ENCODE results near the gene CLEC16A. TPM values are rescaled to one million over a fixed set of nuclear protein-coding genes. Genes with fewer than 3 reads are reported as not detected.

Gene CLEC16A
- total and polyA plus RNA-seq, 8 donors, result 17.6 to 38.6 (median 21.6) TPM

DNA sequence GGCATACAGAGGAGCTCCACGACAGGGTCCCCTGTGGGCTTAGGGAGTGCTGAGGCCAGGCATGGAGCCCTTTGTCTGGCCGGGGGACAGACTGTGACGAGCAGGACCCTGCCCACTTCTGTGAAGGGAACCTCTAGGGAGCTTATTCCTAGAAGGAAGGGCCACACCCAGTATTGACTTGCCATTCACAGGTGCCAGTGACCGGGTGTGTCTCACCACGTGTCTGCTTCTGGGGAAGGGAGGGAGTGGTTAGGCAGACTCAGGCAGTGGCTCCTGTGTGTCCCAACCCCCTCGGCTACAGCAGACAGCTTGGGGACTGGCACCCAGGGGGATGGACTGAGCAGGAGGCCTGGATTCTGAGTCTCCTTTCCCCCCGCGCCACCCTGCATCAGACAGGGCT, 254.5 kb downstream of the CLEC16A start:
- no peaks in the 10 kb centered on the region for H3K9me3 ChIP-seq
- intact Hi-C loops (cut with DNase I), result no loop called here
- H3K4me3 ChIP-seq, result no peak overlapping the region
- no peaks in the 10 kb centered on the region for H3K36me3 ChIP-seq
- H3K27me3 ChIP-seq, result no peaks in the 10 kb centered on the region
- DNase-seq (no peak), ATAC-seq (peak; percentile 75)
- H3K4me1 ChIP-seq, result peaks cover 0 to 44% of the 10 kb centered on the region in 2 donors
- TF ChIP-seq, protein P1, sequence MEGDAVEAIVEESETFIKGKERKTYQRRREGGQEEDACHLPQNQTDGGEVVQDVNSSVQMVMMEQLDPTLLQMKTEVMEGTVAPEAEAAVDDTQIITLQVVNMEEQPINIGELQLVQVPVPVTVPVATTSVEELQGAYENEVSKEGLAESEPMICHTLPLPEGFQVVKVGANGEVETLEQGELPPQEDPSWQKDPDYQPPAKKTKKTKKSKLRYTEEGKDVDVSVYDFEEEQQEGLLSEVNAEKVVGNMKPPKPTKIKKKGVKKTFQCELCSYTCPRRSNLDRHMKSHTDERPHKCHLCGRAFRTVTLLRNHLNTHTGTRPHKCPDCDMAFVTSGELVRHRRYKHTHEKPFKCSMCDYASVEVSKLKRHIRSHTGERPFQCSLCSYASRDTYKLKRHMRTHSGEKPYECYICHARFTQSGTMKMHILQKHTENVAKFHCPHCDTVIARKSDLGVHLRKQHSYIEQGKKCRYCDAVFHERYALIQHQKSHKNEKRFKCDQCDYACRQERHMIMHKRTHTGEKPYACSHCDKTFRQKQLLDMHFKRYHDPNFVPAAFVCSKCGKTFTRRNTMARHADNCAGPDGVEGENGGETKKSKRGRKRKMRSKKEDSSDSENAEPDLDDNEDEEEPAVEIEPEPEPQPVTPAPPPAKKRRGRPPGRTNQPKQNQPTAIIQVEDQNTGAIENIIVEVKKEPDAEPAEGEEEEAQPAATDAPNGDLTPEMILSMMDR (IDR thresholded peaks at IDR 0.05), result no peak
- no peak overlapping the region for H3K27ac ChIP-seq

GRCh38 chr16:11200592-11200991, 256.2 kb downstream of the CLEC16A start:
- intact Hi-C loops (cut with DNase I), result no loop called here
- no peak overlapping the region for H3K27ac ChIP-seq
- ATAC-seq, result no peak
- no peak overlapping the region for H3K4me3 ChIP-seq
- H3K9me3 ChIP-seq, result no peaks in the 10 kb centered on the region
- DNase-seq, result no peak
- no peaks in the 10 kb centered on the region for H3K36me3 ChIP-seq
- H3K4me1 ChIP-seq, result peaks cover 0 to 43% of the 10 kb centered on the region in 2 donors
- TF ChIP-seq, protein P1 (IDR thresholded peaks at IDR 0.05), result no peak
- no peaks in the 10 kb centered on the region for H3K27me3 ChIP-seq

- intact Hi-C loops (cut with DNase I), result no loop called here
- no peak for DNase-seq
- H3K27ac ChIP-seq, result peak overlapping the region in 1 of 2 donors; percentile 40
- H3K4me1 ChIP-seq, result peaks cover 0 to 54% of the 10 kb centered on the region in 2 donors
- H3K36me3 ChIP-seq, result no peaks in the 10 kb centered on the region
- TF ChIP-seq, protein P1 (IDR thresholded peaks at IDR 0.05), result no peak
- H3K9me3 ChIP-seq, result no peaks in the 10 kb centered on the region
- ATAC-seq, result peak; percentile 30
- no peak overlapping the region for H3K4me3 ChIP-seq
- H3K27me3 ChIP-seq, result no peaks in the 10 kb centered on the region
These were observed 257.3 kb downstream of the CLEC16A start for GRCh38 chr16:11201498-11202259.

- intact Hi-C loops (cut with DNase I), result no loop called here
- Histone ChIP-seq H3K27ac (peak overlapping the region in 1 of 2 donors; percentile 40), H3K9me3 (peaks cover 0 to under 1% of the 10 kb centered on the region in 2 donors), H3K4me1 (peaks cover 0 to 61% of the 10 kb centered on the region in 2 donors), H3K4me3 (no peak overlapping the region), H3K36me3 (no peaks in the 10 kb centered on the region), H3K27me3 (no peaks in the 10 kb centered on the region)
- DNase-seq (no peak), ATAC-seq (no peak)
- TF ChIP-seq, protein P1 (IDR thresholded peaks at IDR 0.05), result no peak
These were observed 258.1 kb downstream of the CLEC16A start for GRCh38 chr16:11202260-11203091.

GRCh38 chr16:11203111-11203623, 258.8 kb downstream of the CLEC16A start:
- peaks cover 0 to 6% of the 10 kb centered on the region in 2 donors for H3K9me3 ChIP-seq
- TF ChIP-seq, protein P1 (IDR thresholded peaks at IDR 0.05), result no peak
- no peak overlapping the region for H3K27ac ChIP-seq
- intact Hi-C loops (cut with DNase I), result no loop called here
- no peaks in the 10 kb centered on the region for H3K36me3 ChIP-seq
- H3K4me3 ChIP-seq, result no peak overlapping the region
- H3K27me3 ChIP-seq, result no peaks in the 10 kb centered on the region
- DNase-seq (no peak), ATAC-seq (no peak)
- H3K4me1 ChIP-seq, result peaks cover 0 to 66% of the 10 kb centered on the region in 2 donors
